Naive thymus-derived CD8-positive, alpha-beta T cell (primary cell): ENCODE data around the gene PPP1R16B. TPM values are rescaled to one million over a fixed set of nuclear protein-coding genes. Genes with fewer than 3 reads are reported as not detected.

Experiments
- ATAC-seq, 2 donors: fragments of 150-1000 bp; cut with Tn5 transposase in 1 of 2; sonication (Bioruptor Pico), chemical (Tn5 transposase) in 1 of 2; 1 replicate in 1 of 2; 2 replicates in 1 of 2; pipeline ENCODE4 v1.10.0; 2021; ENCODE audit warnings: mild to moderate bottlenecking in 2 of 2, moderate library complexity in 2 of 2
- POLR2A ChIA-PET: fragments of 350-600 bp; sonication (Branson Sonifier 250); formaldehyde crosslinking; loops from one replicate; lab custom pipeline; 2021; ENCODE audit warnings: antibody characterized with exemption; lab: Charles Lee
- DNase-seq, 10 donors: peaks; one replicate each; pipeline versions ENCODE4 v3.0.0 to v3.0.0-alpha.2; 2020 to 2022
- H3K27ac Mint-ChIP-seq, 10 donors: one replicate each; pipeline ENCODE4 v1.8.0; 2020 to 2022; ENCODE audit warnings: mild to moderate bottlenecking in 10 of 10, mixed read lengths in 10 of 10, moderate library complexity in 4 of 10, inconsistent platforms in 1 of 10
- H3K27me3 Mint-ChIP-seq, 5 donors: one replicate each; pipeline ENCODE4 v1.8.0; 2021 to 2022; ENCODE audit warnings: mixed read lengths in 5 of 5
- H3K36me3 Mint-ChIP-seq, 3 donors: one replicate each; pipeline ENCODE4 v1.8.0; 2020 to 2022; ENCODE audit warnings: mixed read lengths in 3 of 3, mild to moderate bottlenecking in 2 of 3, inconsistent platforms in 1 of 3
- H3K4me1 Mint-ChIP-seq, 4 donors: one replicate each; pipeline ENCODE4 v1.8.0; 2021 to 2022; ENCODE audit warnings: mixed read lengths in 4 of 4
- H3K4me3 Mint-ChIP-seq, 10 donors: one replicate each; pipeline ENCODE4 v1.8.0; 2020 to 2022; ENCODE audit warnings: mild to moderate bottlenecking in 10 of 10, mixed read lengths in 10 of 10, moderate library complexity in 6 of 10, inconsistent platforms in 1 of 10
- H3K9me3 Mint-ChIP-seq, 9 donors: one replicate each; pipeline ENCODE4 v1.8.0; 2020 to 2022; ENCODE audit warnings: mixed read lengths in 9 of 9, mild to moderate bottlenecking in 3 of 9, inconsistent platforms in 1 of 9, moderate library complexity in 1 of 9
- polyA plus RNA-seq, 3 donors: library from polyadenylated mRNA; unstranded; fragments of 300-500 nt; fragmentation: Illumina TruSeq; gene quantifications; one replicate each; pipeline ENCODE4 v1.2.3, GENCODE V29; 2021
- total RNA-seq, 8 experiments: library from RNA in 2 of 8; stranded (reverse) in 2 of 8; gene quantifications; one replicate each; pipeline ENCODE4 v1.2.3 and lab custom pipeline; 2021 to 2026

Gene PPP1R16B
- 10 to 100 TPM; 31.4 to 33.6 TPM for total RNA-seq
- 10 to 100 TPM in 2 of 3 donors, 1 to 10 TPM in 1; 9.7 to 15.6 (median 13.4) TPM for polyA plus RNA-seq
- total RNA-seq (lab: John Stamatoyannopoulos, UW), result 72.8 to 137 (median 103) reads per million in 6 experiments

DNA sequence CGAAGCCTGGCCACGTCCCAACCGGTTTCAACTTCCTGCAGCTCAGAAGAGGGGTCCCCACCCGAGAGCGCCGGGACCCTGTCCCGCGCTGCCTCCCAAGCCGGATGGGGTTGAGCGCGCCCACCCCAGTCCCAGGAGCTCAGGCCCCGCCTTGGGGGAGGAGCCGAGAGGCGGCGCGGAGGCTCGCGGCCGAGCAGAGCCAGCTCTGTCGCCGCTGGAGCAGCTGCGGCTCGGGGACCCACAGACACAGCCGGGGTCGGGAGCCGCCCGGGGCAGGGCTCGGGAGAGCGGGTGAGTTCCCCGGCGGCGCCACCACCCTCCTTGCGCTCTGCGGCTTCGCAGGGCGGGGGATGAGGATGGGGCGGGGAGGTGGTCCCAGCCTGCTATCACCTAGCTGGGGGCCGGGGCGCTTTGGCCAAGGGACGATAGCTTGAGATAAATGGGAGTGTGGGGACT is at the start of gene PPP1R16B:
Gene PPP1R16B (plus strand): TSS at position 196 of the 456 bp plus-strand sequence. CDS start 30,229 bp downstream, outside the sequence.
- peaks cover 28 to 60% (median 58%) of the 10 kb centered on the region in 4 donors for H3K4me1 Mint-ChIP-seq
- POLR2A ChIA-PET, result interaction anchor here (0.9 to 5.5 kb wide), 17 partner anchors 10 to 333 kb away, joined by 3 to 105 read pairs (median 6); partner anchors contain the start of genes ACTR5, DHX35 and RALGAPB
- DNase-seq (peak in 9 of 10 donors; percentile 73 to 86 (median 80)), ATAC-seq (peak; percentile 68 to 72)
- H3K36me3 Mint-ChIP-seq, result peaks cover 0 to 6% (median 4%) of the 10 kb centered on the region in 3 donors
- H3K4me3 Mint-ChIP-seq, result peak within 1 kb of the TSS; percentile 85 to 96 (median 90)
- no peaks in the 10 kb centered on the region for H3K9me3 Mint-ChIP-seq
- H3K27me3 Mint-ChIP-seq, result peaks cover 0 to 2% (median 0%) of the 10 kb centered on the region in 5 donors
- H3K27ac Mint-ChIP-seq, result peak within 1 kb of the TSS; percentile 94 to 99 (median 96)

DNA sequence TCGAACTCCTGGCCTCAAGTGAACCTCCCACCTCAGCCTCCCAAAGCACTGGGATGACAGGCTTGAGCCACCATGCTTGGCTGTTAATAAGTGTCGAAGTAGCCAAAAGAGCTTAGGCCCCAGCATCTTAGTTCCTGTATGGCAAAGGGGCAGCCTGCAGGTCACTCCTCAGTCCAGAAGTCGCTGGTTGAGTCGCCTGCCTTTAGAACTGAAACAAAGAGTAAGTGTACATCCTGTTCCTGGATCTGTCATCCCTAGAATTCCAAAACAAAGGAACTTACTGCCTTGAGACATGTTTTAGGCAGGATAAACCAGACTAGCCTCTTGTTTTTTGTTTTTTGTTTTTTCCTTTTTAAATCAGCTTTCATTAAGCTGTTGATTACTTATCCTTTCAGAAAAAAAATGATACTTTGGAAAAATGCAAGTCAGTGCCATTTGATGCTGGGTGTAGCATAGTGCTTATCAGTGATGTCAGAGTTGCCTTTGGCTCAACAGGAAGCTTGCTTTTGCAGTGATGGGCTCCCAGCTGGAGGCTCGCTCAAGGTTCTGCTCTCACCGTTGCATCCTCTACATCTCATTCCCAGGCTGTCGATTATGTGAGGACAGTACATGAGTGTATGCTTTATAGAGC is 48.2 kb upstream of the PPP1R16B start:
- peaks cover 14 to 94% (median 44%) of the 10 kb centered on the region in 3 donors for H3K36me3 Mint-ChIP-seq
- no peaks in the 10 kb centered on the region for H3K9me3 Mint-ChIP-seq
- H3K4me3 Mint-ChIP-seq, result no peak overlapping the region
- POLR2A ChIA-PET, result no interaction called here
- H3K27ac Mint-ChIP-seq, result no peak overlapping the region
- no peak for DNase-seq
- no peak for ATAC-seq
- no peaks in the 10 kb centered on the region for H3K27me3 Mint-ChIP-seq
- H3K4me1 Mint-ChIP-seq, result peaks cover 0 to 2% (median 1%) of the 10 kb centered on the region in 4 donors

DNA sequence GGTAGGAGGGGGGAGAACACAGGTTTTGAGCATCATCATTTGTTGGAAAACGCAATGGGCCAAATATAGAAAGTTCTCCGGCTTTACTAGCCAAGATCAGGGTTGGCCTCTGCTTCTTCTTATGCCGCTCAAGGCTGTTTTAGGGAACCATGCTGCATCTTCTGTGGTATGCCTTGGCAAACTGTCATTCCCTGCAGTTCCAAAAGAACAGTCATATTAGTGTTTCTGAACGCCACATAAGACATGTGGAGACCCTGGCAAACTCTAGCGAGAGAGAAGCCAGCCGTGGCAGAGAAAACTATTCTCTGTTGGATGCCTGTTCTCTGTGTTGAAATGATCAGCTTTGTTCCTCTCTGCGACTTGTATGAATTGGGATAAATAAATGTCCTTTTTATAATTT is 46.4 kb upstream of the PPP1R16B start:
- Mint-ChIP-seq H3K27me3 (no peaks in the 10 kb centered on the region), H3K36me3 (peaks cover 14 to 94% (median 45%) of the 10 kb centered on the region in 3 donors), H3K4me1 (peaks cover 0 to 6% (median 1%) of the 10 kb centered on the region in 4 donors), H3K27ac (no peak overlapping the region), H3K4me3 (no peak overlapping the region), H3K9me3 (no peaks in the 10 kb centered on the region)
- ATAC-seq, result no peak
- POLR2A ChIA-PET, result no interaction called here
- no peak for DNase-seq

DNA sequence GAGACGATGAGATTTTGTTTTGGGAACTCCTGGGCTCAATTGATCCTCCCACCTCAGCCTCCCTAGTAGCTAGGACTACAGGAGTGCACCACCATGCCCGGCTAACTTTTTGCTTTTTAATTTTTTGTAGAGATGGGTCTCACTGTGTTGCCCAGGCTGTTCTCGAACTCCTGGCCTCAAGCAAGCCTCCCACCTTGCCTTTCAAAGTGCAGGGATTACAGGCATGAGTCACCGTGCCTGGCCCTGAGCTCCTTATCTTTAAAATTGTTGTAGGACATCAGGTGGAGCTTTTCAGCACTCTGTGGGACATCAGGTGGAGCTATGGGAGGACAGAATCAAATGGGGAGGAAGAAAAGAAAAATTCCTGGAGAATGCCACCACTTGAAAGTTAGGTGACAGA is 44.5 kb upstream of the PPP1R16B start:
- Mint-ChIP-seq H3K4me1 (peaks cover 0 to 6% (median 3%) of the 10 kb centered on the region in 4 donors), H3K36me3 (peaks cover 18 to 92% (median 35%) of the 10 kb centered on the region in 3 donors), H3K27ac (no peak overlapping the region), H3K4me3 (no peak overlapping the region), H3K9me3 (no peaks in the 10 kb centered on the region), H3K27me3 (no peaks in the 10 kb centered on the region)
- POLR2A ChIA-PET, result no interaction called here
- ATAC-seq (no peak), DNase-seq (no peak)

DNA sequence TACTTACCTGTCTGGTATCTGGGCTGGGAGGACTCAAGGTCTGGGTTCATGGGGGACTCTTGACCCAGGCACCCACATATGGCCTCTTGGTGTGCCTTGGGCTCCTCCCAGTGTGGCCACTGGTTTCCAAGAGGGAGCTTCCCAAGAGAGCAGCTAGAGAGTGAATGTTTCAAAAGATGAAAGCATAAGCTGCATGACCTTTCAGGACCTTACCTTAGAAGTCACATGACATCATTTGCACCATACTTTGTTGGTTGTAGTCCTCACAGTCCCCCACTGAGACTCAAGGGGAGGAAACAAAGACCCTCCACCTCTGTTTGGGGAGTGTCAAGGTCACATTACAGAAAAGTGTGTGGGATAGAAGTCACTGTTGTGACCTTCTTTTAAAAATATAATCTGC is 43.3 kb upstream of the PPP1R16B start:
- ATAC-seq (no peak), DNase-seq (no peak)
- Mint-ChIP-seq H3K9me3 (no peaks in the 10 kb centered on the region), H3K27me3 (no peaks in the 10 kb centered on the region), H3K27ac (peak overlapping the region in 4 of 10 donors; percentile 33 to 71 (median 54)), H3K4me1 (peaks cover 0 to 6% (median 3%) of the 10 kb centered on the region in 4 donors), H3K36me3 (peaks cover 20 to 94% (median 32%) of the 10 kb centered on the region in 3 donors), H3K4me3 (no peak overlapping the region)
- POLR2A ChIA-PET, result no interaction called here

DNA sequence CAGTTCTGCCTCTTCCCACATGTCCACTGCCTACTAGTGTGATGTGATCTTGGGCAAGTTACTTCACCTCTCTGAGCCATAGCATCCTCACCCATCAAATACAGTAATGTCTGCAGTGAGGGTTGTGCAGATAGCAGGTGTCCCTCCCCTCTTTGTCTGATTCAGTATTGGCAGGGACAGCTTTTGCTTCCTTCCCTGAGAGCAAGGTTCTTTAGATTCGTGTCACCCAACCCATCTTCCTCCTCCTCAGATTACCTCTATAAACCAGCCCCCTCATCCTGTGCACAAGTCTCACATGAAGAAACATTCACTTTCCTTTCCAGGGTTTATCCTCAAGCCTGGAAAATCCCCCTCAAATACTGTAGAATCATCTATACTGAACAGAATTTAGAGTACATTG is 41.9 kb upstream of the PPP1R16B start:
- ATAC-seq (no peak), DNase-seq (no peak)
- Mint-ChIP-seq H3K27ac (peak overlapping the region in 3 of 10 donors; percentile 5 to 55 (median 52)), H3K36me3 (peaks cover 20 to 93% (median 33%) of the 10 kb centered on the region in 3 donors), H3K27me3 (no peaks in the 10 kb centered on the region), H3K9me3 (no peaks in the 10 kb centered on the region), H3K4me1 (peaks cover 3 to 6% (median 5%) of the 10 kb centered on the region in 4 donors), H3K4me3 (no peak overlapping the region)
- POLR2A ChIA-PET, result no interaction called here

DNA sequence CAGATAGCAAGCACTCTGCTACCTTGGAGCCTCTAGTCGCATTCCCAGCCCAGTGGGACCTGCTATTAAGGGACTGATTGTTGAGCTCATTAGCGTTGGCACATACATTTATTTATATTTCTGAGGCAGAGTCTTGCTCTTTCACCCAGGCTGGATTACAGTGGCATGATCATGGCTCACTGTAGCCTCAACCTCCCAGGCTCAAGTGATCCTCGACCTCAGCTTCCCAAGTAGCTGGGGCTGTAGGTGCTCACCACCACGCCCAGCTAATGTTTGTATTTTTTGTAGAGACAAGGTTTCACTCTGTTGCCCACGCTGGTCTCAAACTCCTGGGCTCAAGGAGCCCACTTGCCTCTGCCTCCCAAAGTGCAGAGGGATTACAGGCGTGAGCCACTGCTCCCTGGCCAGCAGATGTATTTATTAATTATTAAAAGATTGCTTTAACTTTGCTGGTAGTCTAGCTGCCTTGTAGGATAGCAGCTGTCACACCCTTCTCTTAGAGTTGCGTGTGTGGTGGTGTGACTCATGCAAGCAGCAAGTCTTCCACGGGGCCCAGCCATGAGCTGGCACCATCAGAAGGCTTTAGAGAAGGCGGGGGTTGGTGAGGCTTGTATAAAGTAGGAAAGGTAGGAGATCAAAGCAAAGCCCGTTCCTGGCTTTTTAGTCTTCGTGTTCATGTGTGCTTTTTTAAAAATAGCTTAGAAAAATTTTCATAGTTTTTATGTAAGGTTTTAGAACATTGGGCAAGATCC is 40.8 kb upstream of the PPP1R16B start:
- no peaks in the 10 kb centered on the region for H3K9me3 Mint-ChIP-seq
- no peak for ATAC-seq
- no peak overlapping the region for H3K4me3 Mint-ChIP-seq
- POLR2A ChIA-PET, result no interaction called here
- peaks cover 4 to 6% (median 5%) of the 10 kb centered on the region in 4 donors for H3K4me1 Mint-ChIP-seq
- no peaks in the 10 kb centered on the region for H3K27me3 Mint-ChIP-seq
- peak overlapping the region in 1 of 10 donors; percentile 12 for H3K27ac Mint-ChIP-seq
- DNase-seq, result no peak
- H3K36me3 Mint-ChIP-seq, result peaks cover 25 to 91% (median 39%) of the 10 kb centered on the region in 3 donors

DNA sequence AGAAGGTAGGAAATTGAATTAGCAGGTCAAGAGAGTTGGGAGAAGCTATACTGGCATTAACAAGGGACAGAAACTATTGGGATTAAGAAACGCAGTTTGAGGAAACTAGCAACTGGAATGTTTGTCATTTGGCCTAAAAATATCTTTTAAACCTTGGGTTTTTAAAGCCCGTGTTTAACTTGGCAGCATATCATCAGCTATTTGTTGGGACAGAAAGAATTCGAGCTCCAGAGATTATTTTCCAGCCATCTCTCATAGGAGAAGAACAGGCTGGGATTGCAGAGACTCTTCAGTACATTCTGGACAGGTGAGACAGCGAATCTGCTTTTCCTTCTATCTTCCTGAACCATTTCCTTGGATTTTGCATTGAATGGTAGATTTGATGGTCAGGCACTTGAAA is 39.4 kb upstream of the PPP1R16B start:
- POLR2A ChIA-PET, result no interaction called here
- ATAC-seq, result no peak
- peaks cover 4 to 7% (median 6%) of the 10 kb centered on the region in 4 donors for H3K4me1 Mint-ChIP-seq
- H3K36me3 Mint-ChIP-seq, result peaks cover 18 to 90% (median 28%) of the 10 kb centered on the region in 3 donors
- H3K27me3 Mint-ChIP-seq, result no peaks in the 10 kb centered on the region
- DNase-seq, result no peak
- H3K9me3 Mint-ChIP-seq, result no peaks in the 10 kb centered on the region
- no peak overlapping the region for H3K4me3 Mint-ChIP-seq
- H3K27ac Mint-ChIP-seq, result peak overlapping the region in 1 of 10 donors; percentile 20

DNA sequence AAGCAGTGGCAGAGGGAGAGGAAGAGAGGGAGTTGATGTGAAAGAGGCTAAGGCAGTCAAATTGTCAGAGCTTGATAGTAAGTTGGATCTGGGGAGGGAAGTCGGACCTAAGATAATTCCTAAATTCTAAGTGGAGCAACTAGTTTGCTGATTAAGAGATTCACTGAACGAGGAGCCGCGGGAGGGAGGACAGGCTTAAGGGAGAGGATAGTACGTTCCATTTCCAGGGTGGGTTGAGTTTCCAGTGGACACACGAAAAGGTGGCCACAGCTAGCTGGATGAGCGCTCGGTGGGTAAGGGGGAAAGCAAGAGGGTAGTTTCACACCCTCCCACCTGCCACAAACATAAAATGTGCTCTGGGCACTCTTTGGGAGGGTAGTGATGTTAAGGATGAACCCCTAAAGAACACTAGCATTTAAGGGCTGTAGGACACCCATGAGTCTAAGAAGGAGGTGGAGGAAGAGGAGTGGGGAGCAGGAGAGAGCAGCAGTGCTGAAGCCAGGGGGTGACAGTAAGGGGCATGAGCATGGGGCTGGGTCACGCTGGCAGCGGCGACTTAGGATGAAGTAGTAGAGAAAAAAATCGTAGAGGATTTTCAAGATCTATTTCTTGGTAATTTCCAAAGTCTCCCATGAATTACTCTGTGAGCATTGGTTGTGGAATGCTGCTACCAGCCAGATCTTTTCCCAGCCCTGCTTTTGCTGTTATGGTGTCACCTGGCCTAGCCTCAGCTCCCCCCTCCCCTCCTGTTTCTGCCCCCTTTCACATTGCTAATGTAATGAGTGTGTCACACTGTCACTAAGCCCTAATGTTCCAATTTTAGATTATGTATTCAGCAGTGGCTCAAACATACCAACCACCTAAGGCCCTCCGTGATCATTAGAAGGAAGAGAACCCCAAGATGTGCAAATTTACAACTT is 35.9 kb upstream of the PPP1R16B start:
- Mint-ChIP-seq H3K36me3 (peaks cover 28 to 90% (median 47%) of the 10 kb centered on the region in 3 donors), H3K27ac (peak overlapping the region in 5 of 10 donors; percentile 15 to 75 (median 52)), H3K9me3 (peaks cover 0 to 14% (median 5%) of the 10 kb centered on the region in 9 donors), H3K27me3 (no peaks in the 10 kb centered on the region), H3K4me1 (peaks cover 0 to 7% (median 4%) of the 10 kb centered on the region in 4 donors), H3K4me3 (no peak overlapping the region)
- DNase-seq (no peak), ATAC-seq (no peak)
- POLR2A ChIA-PET, result interaction anchor here (0.5 kb wide), 1 partner anchor 106 kb away, joined by 3 read pairs; no protein-coding TSS in a partner anchor

DNA sequence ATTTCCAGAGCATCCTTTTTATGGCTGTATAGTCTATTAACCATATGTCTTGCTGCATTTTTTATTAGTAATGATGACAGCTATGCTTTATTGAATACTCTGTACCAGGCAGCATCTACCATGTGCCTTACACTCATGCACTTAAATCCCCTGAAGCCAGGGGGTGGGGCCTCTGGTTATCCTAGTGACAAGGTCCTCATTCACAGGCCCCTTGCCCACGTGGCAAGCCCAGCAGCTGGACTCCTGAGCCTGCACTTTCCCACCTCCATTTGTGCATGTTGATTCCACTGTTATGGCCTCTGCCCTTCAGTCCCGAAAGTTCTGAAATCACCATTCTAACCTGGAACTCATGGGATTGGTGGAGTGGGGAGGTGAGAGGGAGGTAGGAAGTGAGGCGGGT is 35.0 kb upstream of the PPP1R16B start:
- no peak for ATAC-seq
- H3K27ac Mint-ChIP-seq, result no peak overlapping the region
- POLR2A ChIA-PET, result no interaction called here
- H3K36me3 Mint-ChIP-seq, result peaks cover 31 to 89% (median 51%) of the 10 kb centered on the region in 3 donors
- H3K4me1 Mint-ChIP-seq, result peaks cover 0 to 7% (median 3%) of the 10 kb centered on the region in 4 donors
- no peak for DNase-seq
- peaks cover 0 to 14% (median 5%) of the 10 kb centered on the region in 9 donors for H3K9me3 Mint-ChIP-seq
- H3K4me3 Mint-ChIP-seq, result no peak overlapping the region
- no peaks in the 10 kb centered on the region for H3K27me3 Mint-ChIP-seq

DNA sequence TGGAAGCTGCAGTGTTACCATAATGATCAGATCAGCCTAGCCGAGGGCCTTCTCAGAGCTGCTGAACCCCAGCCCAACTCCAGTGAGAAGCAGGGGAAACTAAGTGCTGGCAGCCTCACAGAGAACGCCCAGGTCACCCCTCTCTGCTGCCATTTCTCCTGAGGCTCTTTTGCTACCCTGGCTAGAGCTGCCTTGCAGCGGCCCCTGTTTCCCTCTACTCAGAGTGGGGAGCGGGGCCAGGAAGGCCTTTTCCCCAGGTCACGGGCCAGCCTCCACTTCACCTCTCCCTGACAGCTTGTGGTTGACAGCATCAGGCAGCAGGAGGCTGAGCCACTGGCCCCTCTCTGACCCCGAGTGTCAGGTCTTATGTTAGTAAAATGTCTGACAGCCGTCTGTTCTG is 34.5 kb upstream of the PPP1R16B start:
- Mint-ChIP-seq H3K36me3 (peaks cover 28 to 89% (median 52%) of the 10 kb centered on the region in 3 donors), H3K27ac (peak overlapping the region in 1 of 10 donors; percentile 10), H3K4me1 (peaks cover 0 to 7% (median 3%) of the 10 kb centered on the region in 4 donors), H3K4me3 (no peak overlapping the region), H3K27me3 (no peaks in the 10 kb centered on the region), H3K9me3 (peaks cover 0 to 14% (median 5%) of the 10 kb centered on the region in 9 donors)
- DNase-seq (no peak), ATAC-seq (no peak)
- POLR2A ChIA-PET, result no interaction called here

DNA sequence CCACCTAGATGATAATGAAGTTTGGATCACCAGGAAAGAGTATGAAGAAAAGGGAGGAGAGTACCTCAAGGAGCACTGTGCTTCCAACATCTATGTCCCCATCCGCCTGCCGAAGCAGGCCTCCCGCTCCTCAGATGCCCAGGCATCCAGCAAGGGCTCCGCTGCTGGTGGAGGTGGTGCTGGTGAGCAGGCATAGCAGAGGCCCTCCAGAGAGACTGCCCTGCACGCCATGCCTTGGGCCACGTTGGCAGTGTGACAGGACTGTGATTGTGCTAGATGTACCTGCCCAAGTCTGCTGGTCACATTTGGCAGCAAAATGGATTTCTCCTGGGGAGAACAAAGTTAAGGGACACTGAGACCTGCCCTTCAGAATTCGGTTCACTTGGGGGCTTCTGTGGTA is 33.9 kb upstream of the PPP1R16B start:
- Mint-ChIP-seq H3K9me3 (peaks cover 0 to 14% (median 5%) of the 10 kb centered on the region in 9 donors), H3K27me3 (no peaks in the 10 kb centered on the region), H3K4me1 (peaks cover 0 to 7% (median 5%) of the 10 kb centered on the region in 4 donors), H3K27ac (peak overlapping the region in 1 of 10 donors; percentile 12), H3K36me3 (peaks cover 26 to 87% (median 56%) of the 10 kb centered on the region in 3 donors), H3K4me3 (no peak overlapping the region)
- POLR2A ChIA-PET, result no interaction called here
- ATAC-seq, result no peak
- no peak for DNase-seq
